Astrocyte (in vitro differentiated cells and primary cell): ENCODE measurements around the gene GSN. TPM values are rescaled to one million over a fixed set of nuclear protein-coding genes. Genes with fewer than 3 reads are reported as not detected.

Source experiments
- DNase-seq: peaks from one replicate; pipeline ENCODE4 v3.0.0-alpha.2; 2010; ENCODE audit warnings: low read depth
- FAIRE-seq: peaks from 2 replicates; lab custom pipeline; 2011; peaks lifted over from hg19 to GRCh38; lab: Jason Lieb, UNC
- H2AFZ ChIP-seq: 2 replicates; pipeline ENCODE4 v1.6.0; 2012; ENCODE audit warnings: low read depth, low read length, inconsistent platforms
- H3K27ac ChIP-seq: 2 replicates; pipeline ENCODE4 v1.5.1; 2011; ENCODE audit warnings: low read depth, low read length, inconsistent platforms
- H3K27me3 ChIP-seq: 2 replicates; pipeline ENCODE4 v1.6.0; 2011; ENCODE audit warnings: low read length, inconsistent platforms; ENCODE audit not compliant: insufficient read depth
- H3K36me3 ChIP-seq: 2 replicates; pipeline ENCODE4 v1.5.1; 2011; ENCODE audit warnings: low read length, inconsistent platforms; ENCODE audit not compliant: insufficient read depth
- H3K4me1 ChIP-seq: 2 replicates; pipeline ENCODE4 v1.5.1; 2011; ENCODE audit warnings: low read length, inconsistent platforms; ENCODE audit not compliant: insufficient read depth
- H3K4me2 ChIP-seq: 2 replicates; pipeline ENCODE4 v1.6.0; 2012; ENCODE audit warnings: low read length, inconsistent platforms
- H3K4me3 ChIP-seq: 2 replicates; pipeline ENCODE4 v1.5.1; 2011; ENCODE audit warnings: low read depth, mild to moderate bottlenecking, low read length, inconsistent platforms; ENCODE audit not compliant: insufficient read depth
- H3K79me2 ChIP-seq: 2 replicates; pipeline ENCODE4 v1.6.0; 2012; ENCODE audit warnings: mild to moderate bottlenecking, low read length, inconsistent platforms; ENCODE audit not compliant: insufficient read depth
- H3K9ac ChIP-seq: 2 replicates; pipeline ENCODE4 v1.6.0; 2012; ENCODE audit warnings: mild to moderate bottlenecking, low read length, inconsistent platforms
- H3K9me3 ChIP-seq: 2 replicates; pipeline ENCODE4 v1.5.1; 2012; ENCODE audit warnings: low read depth, mild to moderate bottlenecking, low read length, inconsistent platforms; ENCODE audit not compliant: insufficient read depth
- H4K20me1 ChIP-seq: 2 replicates; pipeline ENCODE4 v1.6.0; 2012; ENCODE audit warnings: low read length, inconsistent platforms; ENCODE audit not compliant: insufficient read depth
- H3K27ac Mint-ChIP-seq: one replicate; pipeline ENCODE4 v1.8.0; 2021; ENCODE audit warnings: mild to moderate bottlenecking, mixed read lengths; ENCODE audit not compliant: unreplicated experiment
- H3K27me3 Mint-ChIP-seq: one replicate; pipeline ENCODE4 v1.8.0; 2021; ENCODE audit warnings: low read depth, mixed read lengths; ENCODE audit not compliant: unreplicated experiment
- H3K36me3 Mint-ChIP-seq: one replicate; pipeline ENCODE4 v1.8.0; 2021; ENCODE audit warnings: low read depth, mixed read lengths; ENCODE audit not compliant: unreplicated experiment
- H3K4me1 Mint-ChIP-seq: one replicate; pipeline ENCODE4 v1.8.0; 2021; ENCODE audit warnings: low read depth, mixed read lengths; ENCODE audit not compliant: unreplicated experiment
- H3K4me3 Mint-ChIP-seq: one replicate; pipeline ENCODE4 v1.8.0; 2021; ENCODE audit warnings: mild to moderate bottlenecking, moderate library complexity, mixed read lengths; ENCODE audit not compliant: unreplicated experiment
- H3K9me3 Mint-ChIP-seq: one replicate; pipeline ENCODE4 v1.8.0; 2021; ENCODE audit warnings: mild to moderate bottlenecking, mixed read lengths; ENCODE audit not compliant: unreplicated experiment
- EZH2 ChIP-seq: IDR thresholded peaks from 2 replicates; pipeline ENCODE4 v1.6.1; 2012; ENCODE audit warnings: mild to moderate bottlenecking, low read length, inconsistent platforms; ENCODE audit not compliant: insufficient read depth
- total RNA-seq: library from RNA; stranded (reverse); gene quantifications from 2 replicates; pipeline ENCODE4 v1.2.1, GENCODE V29; 2021
- TF ChIP-seq, protein P1 (sequence below): IDR thresholded peaks from 2 replicates; pipeline ENCODE4 v1.5.1; 2011; ENCODE audit warnings: low read depth, mild to moderate bottlenecking, inconsistent platforms, low read length, moderate library complexity; ENCODE audit not compliant: insufficient read depth

The GSN gene
- total RNA-seq, 1 donor from 2014 or later = 260 TPM

DNA sequence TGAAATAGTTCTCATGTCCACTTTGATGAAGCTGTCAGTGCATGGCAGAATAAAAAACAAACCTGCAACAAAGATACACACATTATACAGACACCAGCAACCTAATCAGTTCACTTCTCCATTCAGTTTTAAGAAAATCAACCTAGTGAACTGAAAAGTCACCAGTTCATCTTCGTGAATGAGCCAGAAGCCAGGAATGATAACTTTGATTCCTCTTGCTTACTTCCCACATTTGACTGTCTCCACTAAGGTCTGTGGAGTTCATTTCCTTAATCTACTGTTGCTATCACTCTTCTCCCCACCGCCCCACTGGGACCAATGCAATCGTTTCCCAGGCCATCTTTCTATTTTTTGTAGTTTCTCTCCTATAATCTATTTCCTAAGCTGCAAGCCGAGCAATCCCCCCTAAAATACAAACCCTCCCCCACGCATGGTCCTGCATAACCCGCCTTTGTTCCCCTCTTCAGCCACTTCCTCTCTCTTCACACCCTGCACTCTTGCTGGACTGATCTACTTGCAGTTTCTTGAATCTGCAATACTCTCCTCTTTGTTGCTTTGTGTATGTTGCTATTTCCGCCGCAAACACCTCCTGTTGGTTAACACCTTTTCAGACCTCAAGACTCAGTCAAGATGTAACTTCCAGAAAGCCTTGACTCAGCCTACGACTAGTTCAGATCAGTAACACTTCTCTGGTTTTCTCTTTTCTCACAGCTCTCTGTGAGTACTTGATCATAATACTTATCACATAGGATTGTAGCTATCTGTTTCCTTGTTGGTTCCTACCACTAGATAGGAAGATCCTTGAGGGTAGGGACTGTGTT lies 85.5 kb downstream of the GSN start:
- Histone ChIP-seq H3K4me3 (no peak overlapping the region), H3K9ac (no peak overlapping the region), H2AFZ (no peak overlapping the region), H4K20me1 (no peaks in the 10 kb centered on the region), H3K9me3 (no peaks in the 10 kb centered on the region), H3K27me3 (no peaks in the 10 kb centered on the region), H3K4me2 (no peak overlapping the region), H3K36me3 (peaks cover 1% of the 10 kb centered on the region), H3K27ac (no peak overlapping the region), H3K4me1 (peaks cover 18% of the 10 kb centered on the region), H3K79me2 (no peaks in the 10 kb centered on the region)
- TF ChIP-seq, protein P1, sequence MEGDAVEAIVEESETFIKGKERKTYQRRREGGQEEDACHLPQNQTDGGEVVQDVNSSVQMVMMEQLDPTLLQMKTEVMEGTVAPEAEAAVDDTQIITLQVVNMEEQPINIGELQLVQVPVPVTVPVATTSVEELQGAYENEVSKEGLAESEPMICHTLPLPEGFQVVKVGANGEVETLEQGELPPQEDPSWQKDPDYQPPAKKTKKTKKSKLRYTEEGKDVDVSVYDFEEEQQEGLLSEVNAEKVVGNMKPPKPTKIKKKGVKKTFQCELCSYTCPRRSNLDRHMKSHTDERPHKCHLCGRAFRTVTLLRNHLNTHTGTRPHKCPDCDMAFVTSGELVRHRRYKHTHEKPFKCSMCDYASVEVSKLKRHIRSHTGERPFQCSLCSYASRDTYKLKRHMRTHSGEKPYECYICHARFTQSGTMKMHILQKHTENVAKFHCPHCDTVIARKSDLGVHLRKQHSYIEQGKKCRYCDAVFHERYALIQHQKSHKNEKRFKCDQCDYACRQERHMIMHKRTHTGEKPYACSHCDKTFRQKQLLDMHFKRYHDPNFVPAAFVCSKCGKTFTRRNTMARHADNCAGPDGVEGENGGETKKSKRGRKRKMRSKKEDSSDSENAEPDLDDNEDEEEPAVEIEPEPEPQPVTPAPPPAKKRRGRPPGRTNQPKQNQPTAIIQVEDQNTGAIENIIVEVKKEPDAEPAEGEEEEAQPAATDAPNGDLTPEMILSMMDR = no peak
- no peak for TF ChIP-seq EZH2
- FAIRE-seq (no peak), DNase-seq (no peak)
- H3K36me3 Mint-ChIP-seq = no peaks in the 10 kb centered on the region
- no peak overlapping the region for H3K4me3 Mint-ChIP-seq
- no peaks in the 10 kb centered on the region for H3K27me3 Mint-ChIP-seq
- peaks cover 13% of the 10 kb centered on the region for H3K4me1 Mint-ChIP-seq
- no peak overlapping the region for H3K27ac Mint-ChIP-seq
- H3K9me3 Mint-ChIP-seq = no peaks in the 10 kb centered on the region

DNA sequence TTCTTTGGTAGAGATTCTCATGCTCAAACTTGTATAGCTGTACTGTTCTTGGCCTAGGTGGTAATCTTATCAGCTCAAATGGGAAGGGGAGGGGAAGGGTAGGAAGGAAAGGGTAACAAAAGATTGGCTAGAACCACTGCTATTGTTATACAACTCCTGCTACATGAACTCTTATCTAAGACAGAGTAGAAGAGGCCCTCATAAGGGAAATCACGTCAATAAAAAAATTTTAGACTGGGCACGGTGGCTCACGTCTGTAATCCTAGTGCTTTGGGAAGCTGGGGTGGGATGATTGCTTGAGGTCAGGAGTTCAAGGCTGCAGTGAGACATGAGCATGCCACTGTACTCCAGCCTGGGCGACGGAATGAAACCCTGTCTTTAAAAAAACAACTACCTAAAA lies 86.2 kb downstream of the GSN start:
- Histone ChIP-seq H2AFZ (no peak overlapping the region), H3K9ac (no peak overlapping the region), H3K4me2 (no peak overlapping the region), H3K36me3 (no peaks in the 10 kb centered on the region), H4K20me1 (no peaks in the 10 kb centered on the region), H3K27ac (no peak overlapping the region), H3K27me3 (no peaks in the 10 kb centered on the region), H3K9me3 (no peaks in the 10 kb centered on the region), H3K4me3 (no peak overlapping the region), H3K4me1 (peaks cover 15% of the 10 kb centered on the region), H3K79me2 (peaks cover 5% of the 10 kb centered on the region)
- no peak for TF ChIP-seq EZH2
- TF ChIP-seq, protein P1 = no peak
- H3K27me3 Mint-ChIP-seq = no peaks in the 10 kb centered on the region
- H3K9me3 Mint-ChIP-seq = no peaks in the 10 kb centered on the region
- DNase-seq (no peak), FAIRE-seq (no peak)
- H3K4me1 Mint-ChIP-seq = peaks cover 17% of the 10 kb centered on the region
- no peak overlapping the region for H3K4me3 Mint-ChIP-seq
- no peaks in the 10 kb centered on the region for H3K36me3 Mint-ChIP-seq
- H3K27ac Mint-ChIP-seq = no peak overlapping the region

DNA sequence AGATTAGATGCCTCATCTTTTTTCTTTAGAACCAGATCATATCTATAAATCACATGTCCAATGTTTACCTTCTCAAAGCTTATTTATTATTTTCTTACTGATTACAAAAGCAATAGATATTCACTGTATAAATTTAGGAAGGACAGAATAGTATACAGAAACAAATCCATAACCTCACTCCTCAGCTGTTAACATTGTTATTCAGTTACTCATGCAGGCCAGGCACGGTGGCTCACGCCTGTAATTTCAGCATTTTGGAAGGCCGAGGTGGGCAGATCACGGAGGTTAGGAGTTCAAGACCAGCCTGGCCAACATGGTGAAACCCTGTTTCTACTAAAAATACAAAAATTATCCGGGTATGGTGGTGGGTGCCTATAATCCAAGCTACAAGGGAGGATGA lies 86.8 kb downstream of the GSN start:
- Mint-ChIP-seq H3K27me3 (no peaks in the 10 kb centered on the region), H3K27ac (no peak overlapping the region), H3K36me3 (no peaks in the 10 kb centered on the region), H3K9me3 (no peaks in the 10 kb centered on the region), H3K4me3 (no peak overlapping the region), H3K4me1 (peaks cover 23% of the 10 kb centered on the region)
- no peak for FAIRE-seq
- Histone ChIP-seq H3K79me2 (peaks cover 5% of the 10 kb centered on the region), H3K4me3 (no peak overlapping the region), H3K9me3 (no peaks in the 10 kb centered on the region), H3K27ac (no peak overlapping the region), H2AFZ (no peak overlapping the region), H3K9ac (no peak overlapping the region), H3K4me2 (no peak overlapping the region), H3K27me3 (no peaks in the 10 kb centered on the region), H3K4me1 (peaks cover 15% of the 10 kb centered on the region), H4K20me1 (no peaks in the 10 kb centered on the region), H3K36me3 (no peaks in the 10 kb centered on the region)
- DNase-seq = no peak
- TF ChIP-seq EZH2 = no peak
- TF ChIP-seq, protein P1 = no peak
